GM18909 (cell line): ENCODE data around the gene OR5K1.

Experiments
- ATAC-seq: cut with Tn5 transposase; IDR thresholded peaks from one replicate; pipeline ENCODE4 v1.9.1; 2021; ENCODE audit warnings: mild to moderate bottlenecking; ENCODE audit not compliant: unreplicated experiment, poor library complexity

Gene OR5K1

DNA sequence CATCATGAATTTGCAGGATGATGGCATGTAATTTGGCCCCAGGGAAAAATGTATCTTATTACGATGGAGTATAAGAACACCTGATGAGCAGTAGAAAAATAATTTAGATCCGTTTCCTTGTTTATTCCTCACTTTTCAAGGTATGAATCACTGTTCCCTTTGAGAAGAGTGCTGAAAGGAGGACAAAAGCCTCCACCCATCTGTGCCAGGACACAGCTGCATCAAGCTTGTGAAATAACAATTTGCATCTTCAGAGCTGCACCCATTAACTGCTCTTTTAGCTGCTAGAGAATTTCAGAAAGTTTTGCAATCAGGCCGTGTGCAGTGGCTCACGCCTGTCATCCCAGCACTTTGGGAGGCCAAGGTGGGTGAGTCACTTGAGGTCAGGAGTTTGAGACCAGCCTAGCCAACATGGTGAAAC is 50.1 kb downstream of the OR5K1 start:
- no peak for ATAC-seq

GRCh38 chr3:98513736-98514135 is 50.7 kb downstream of the OR5K1 start:
- ATAC-seq: no peak

DNA sequence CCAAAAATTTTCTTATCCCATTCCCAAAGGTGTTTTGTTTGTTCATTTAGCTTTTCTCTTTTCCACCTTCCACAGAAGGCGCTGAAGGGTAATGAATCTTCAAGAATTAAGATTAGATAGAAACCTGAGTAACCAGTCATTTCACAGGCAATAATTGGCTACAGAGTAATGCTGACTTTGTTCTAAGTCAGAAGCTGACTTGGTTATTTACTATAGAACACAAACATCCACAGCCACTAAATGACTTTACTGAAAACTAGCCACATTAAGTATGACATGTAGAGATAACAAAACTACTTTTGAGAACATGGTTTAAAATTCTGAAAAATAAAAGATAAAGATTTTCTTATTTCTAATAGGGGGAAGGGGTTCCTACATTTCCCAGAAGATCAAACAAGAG is 51.9 kb downstream of the OR5K1 start:
- no peak for ATAC-seq

- ATAC-seq: no peak
Measured at GRCh38 chr3:98518816-98519215, 55.8 kb downstream of the OR5K1 start.

DNA sequence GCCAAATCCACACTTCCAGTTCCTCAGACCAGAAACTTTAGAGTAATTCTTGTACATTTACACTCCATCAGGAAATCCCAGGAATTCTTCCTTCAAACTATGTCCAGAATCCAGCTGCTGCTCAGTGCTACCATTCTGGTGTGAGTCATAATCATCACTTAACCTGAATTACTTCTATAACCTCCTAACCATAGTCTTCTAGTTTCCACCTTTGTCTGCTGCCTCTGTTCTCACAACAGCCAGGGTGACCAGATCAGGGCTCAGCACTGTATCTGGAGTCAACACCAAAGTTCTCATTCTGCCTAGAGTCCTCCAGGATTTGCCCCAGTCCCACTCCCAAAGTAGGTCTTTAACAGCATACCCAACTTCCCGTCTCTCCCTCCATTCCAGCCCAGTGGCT is 56.4 kb downstream of the OR5K1 start:
- ATAC-seq: no peak

GRCh38 chr3:98521897-98522543 is 59.0 kb downstream of the OR5K1 start:
- ATAC-seq: peak; percentile 50
